ENCODE measurements around the gene TUBA4B.

- no peak for TF ChIP-seq CTCF (IDR thresholded peaks at IDR 0.05)
- no peak for TF ChIP-seq POLR2A (IDR thresholded peaks at IDR 0.05)
- TF ChIP-seq POLR2AphosphoS5 (IDR thresholded peaks at IDR 0.05), result no peak
These were observed 43.5 kb upstream of the TUBA4B start for GRCh38 chr2:219209236-219210195.

Measured in upper lobe of left lung (tissue), 4 donors.